CD4-positive, alpha-beta T cell treated with Interleukin-4 for 4 hours (primary cell): ENCODE results near the gene LY9.
A peak's percentile ranks its signal among the peaks of the same experiment; 100 is the strongest.
"Not testable (repeated sequence)": the region's sequence is repeated elsewhere in the genome, so short reads cannot be mapped to it uniquely, and the experiment has no call there.

Experiments
- DNase-seq: peaks from one replicate; pipeline ENCODE4 v3.0.0-alpha.2; 2020

Gene LY9

GRCh38 chr1:160867651-160868050, 71.7 kb downstream of the LY9 start:
- not testable (repeated sequence) for DNase-seq

GRCh38 chr1:160868141-160868540, 72.2 kb downstream of the LY9 start:
- DNase-seq, result no peak

- peak; percentile 25 for DNase-seq
These were observed 79.0 kb downstream of the LY9 start for GRCh38 chr1:160874935-160875334.

DNA sequence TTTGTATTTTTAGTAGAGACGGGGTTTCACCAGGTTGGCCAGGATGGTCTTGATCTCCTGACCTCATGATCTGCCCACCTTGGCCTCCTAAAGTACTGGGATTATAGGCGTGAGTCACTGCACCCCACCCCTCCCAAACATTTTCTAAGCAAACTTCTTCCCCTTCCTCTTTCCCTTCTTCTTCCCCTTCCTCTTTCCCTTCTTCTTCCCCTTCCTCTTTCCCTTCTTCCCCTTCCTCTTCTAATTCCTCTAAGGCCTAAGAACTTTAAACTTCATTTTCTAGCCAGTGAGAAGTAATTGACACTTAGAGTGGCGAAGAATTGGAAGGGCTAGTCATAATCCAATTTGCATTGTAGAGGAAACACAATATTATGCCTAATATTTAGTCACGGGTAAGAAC, 79.6 kb downstream of the LY9 start:
- not testable (repeated sequence) for DNase-seq

GRCh38 chr1:160876311-160876710, 80.3 kb downstream of the LY9 start:
- no peak for DNase-seq

DNA sequence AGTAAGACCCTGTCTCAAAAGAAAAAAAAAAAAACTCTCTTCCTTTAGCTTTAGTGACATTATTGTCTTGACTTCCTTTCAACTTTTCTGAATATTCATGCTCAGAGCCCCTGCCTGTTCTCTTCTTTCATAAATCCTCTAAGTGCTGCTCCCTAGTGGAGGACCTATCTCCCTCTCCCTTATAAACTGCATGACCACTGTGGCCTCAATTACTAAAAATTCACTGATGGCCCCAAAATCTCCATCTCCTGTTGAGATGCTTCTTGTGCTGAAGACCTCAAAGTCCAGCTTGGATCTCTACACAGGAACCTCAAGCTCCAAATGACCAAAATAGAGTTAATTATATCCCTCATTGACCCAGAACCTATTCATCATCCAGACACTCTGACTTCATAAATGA, 81.2 kb downstream of the LY9 start:
- peak; percentile 51 for DNase-seq
